HG02870 (cell line): ENCODE results near the gene GPR12.
"Not testable (repeated sequence)": the region's sequence is repeated elsewhere in the genome, so short reads cannot be mapped to it uniquely, and the experiment has no call there.

Experiments
- ATAC-seq: cut with Tn5 transposase; IDR thresholded peaks from one replicate; pipeline ENCODE4 v1.9.1; 2021; ENCODE audit warnings: mild to moderate bottlenecking, moderate library complexity; ENCODE audit not compliant: unreplicated experiment

Gene GPR12

DNA sequence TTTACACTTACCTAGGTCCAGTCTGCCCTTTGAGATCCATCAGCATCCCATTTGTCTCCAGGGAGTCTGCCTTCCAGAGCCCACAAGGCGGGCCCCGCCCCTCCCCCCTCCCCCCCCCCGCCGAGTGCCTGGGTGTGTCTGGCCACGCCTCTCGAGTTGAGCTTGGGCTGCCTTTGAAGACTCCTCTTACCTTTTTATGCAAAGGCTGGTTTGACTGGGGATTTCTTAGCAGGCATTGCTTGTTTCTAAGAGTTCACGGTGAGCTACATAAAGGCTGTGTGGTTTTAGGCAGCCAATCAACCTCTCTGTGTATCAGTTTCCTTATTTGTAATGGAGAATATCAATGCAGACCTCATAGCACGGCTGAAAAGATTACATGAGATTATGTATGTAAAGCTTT lies 11.3 kb downstream of the GPR12 start:
- no peak for ATAC-seq

DNA sequence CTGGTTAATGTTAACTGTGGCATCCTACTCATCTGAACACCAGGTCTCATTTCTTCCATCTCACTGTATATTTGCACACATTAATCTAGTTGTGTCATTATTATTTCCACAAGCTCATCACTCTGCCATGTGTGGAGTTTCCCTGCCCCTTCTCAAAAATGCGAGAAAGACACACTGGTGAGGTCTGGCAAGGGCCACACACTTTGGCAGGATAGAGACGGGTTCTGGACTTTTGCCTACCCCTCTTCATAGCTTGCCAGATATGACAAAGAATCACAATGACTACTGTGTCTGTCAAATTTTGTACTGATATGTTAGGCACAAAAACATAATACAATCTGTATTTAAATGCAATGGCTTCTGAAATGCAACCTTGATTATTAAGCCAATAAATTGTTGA lies 12.9 kb downstream of the GPR12 start:
- no peak for ATAC-seq

DNA sequence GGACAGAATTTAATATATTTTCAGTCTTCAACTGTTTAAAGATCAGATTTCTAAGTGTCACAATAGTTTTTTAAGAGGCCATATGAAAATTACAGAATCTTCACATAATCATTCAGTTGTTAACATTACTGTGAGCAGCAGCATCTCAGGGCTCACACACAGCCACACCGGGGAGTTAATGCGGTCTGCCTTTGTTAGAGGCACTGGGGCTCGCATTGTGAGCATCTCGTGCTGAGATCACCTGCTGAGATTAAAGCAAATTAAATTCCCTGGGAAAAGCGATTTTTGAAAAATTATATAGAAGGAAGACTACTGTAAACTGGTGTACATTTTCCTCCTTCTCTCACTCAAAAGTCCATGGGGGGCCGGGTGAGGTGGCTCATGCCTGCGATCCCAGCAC lies 16.6 kb downstream of the GPR12 start:
- no peak for ATAC-seq

DNA sequence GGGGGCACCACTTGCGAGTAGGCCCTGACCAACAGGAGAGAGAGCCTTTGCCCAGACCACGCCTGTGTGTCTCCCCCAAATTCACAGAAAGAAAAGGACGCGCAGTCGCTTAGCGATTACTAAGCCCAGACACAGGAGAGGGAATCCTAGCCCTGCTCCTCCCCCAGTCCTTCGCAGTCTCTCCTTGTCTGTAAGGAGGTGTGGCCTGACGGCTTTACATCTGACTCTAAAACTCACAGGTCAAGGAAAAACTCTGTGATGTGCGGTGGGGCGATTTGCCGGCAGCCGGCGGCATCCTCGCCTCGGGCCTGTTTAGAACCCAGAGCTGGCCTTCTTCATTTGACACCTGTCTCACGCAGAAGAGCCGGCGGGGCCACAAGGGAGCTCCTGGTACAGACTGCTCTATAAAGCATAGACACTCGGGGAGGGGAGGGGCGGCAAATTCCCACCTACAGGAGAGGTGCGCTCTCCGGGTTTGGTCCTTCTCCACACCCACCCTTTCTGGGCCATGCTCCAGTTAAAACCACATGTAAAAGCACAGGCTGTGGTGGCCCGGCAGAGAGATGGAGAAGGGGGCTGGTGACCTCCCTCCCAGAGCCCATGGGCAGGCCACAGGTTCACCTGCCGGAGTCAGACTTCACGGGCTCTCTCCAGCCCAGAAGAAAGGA lies 17.8 kb downstream of the GPR12 start:
- ATAC-seq, result no peak

DNA sequence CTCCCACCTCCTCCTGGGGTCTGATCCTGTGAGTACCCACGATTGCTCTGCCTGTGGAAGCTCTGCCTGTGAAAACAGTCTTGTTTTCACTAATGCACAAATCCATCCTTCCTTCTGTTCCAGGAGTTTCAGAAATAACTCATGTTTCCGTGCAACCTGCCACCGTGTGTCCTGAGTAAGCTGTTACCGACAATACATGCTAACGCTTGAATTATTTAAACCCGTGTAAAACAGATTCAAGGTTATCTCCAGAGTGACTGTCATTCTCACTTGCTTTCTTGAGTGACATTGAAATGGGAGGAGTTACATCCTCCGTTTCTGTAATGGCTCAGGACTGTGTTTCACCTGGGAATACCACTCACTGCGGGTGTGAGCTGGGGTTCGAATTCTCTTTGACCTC lies 24.9 kb downstream of the GPR12 start:
- no peak for ATAC-seq

DNA sequence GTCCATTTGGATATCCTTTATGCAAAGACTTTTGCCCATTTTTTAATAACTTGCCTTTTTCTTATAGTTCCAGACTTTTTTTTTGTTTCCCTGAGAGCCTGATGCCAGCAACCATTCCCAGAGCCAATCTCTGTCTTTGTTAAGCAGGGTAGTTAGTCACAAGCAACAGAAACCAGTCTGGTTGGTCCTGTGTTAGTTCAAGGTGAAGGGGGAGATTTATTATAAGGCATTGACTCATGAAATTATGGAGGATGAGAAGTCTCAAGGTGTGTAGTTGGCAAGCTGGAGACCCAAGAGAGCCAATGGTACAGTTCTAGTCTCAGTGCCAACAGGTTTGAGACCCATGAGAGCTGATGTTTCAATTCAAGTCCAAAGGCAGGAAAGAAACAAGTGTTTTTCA lies 33.0 kb downstream of the GPR12 start:
- ATAC-seq, result no peak

DNA sequence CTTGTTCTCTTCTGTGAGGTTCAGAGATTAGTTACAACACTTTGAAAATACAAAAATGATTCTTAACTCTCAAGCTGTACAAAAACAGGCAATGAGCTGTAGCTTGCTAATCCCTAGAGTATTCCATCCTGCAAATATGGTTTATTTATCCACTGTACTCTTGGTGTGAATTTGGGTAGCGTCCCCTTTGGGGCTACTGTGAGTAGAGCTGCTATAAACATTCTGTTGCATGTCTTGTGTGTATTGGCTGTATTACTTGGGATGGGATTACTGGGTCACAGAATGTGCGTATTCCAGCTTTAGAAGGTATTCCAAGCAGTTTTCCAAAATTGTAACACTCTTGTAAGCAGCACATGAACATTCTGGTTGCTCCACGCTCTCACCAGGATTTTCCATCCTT lies 33.5 kb downstream of the GPR12 start:
- no peak for ATAC-seq

DNA sequence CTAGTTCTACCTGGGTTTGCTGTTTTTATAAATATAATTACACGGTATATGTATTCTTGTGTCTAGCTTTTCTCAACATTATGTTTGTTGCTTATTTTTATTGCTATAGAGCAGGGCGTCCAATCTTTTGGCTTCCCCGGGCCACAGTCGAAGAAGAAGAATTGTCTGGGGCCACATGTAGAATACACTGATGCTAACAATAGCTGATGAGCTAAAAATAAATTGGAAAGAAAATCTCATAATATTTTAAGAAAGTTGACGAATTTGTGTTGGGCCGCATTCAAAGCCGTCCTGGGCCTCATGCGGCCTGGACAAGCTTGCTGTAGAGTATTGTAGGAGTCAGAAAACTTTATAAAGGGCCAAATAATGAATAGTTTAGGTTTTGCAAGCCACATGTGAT lies 33.9 kb downstream of the GPR12 start:
- no peak for ATAC-seq

DNA sequence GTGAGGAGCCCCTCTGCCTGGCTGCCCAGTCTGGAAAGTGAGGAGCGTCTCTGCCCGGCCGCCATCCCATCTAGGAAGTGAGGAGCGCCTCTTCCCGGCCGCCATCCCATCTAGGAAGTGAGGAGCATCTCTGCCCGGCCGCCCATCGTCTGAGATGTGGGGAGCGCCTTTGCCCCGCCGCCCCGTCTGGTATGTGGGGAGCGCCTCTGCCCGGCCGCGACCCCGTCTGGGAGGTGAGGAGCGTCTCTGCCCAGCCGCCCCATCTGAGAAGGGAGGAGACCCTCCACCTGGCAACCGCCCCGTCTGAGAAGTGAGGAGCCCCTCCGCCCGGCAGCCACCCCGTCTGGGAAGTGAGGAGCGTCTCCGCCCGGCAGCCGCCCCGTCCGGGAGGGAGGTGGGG lies 37.0 kb downstream of the GPR12 start:
- not testable (repeated sequence) for ATAC-seq

DNA sequence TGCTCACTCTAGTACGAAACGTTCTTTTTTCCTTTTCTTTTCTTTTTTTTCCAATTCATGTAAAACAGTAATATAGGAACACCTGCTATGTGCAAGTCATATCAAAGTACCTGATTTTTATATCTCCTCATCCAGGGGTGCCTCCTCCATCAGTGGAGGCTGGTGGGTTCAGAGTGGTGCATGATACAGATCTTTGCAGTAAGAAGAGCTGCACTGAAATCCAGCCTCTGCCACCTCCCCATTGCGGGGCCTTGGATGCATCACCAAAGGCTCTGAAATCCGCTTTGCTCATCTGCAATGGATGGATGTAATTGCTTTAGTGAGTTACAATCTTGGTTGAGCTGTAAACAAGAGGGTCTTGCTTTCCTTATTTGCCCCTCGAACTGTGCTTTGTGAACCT lies 38.3 kb downstream of the GPR12 start:
- ATAC-seq, result no peak

DNA sequence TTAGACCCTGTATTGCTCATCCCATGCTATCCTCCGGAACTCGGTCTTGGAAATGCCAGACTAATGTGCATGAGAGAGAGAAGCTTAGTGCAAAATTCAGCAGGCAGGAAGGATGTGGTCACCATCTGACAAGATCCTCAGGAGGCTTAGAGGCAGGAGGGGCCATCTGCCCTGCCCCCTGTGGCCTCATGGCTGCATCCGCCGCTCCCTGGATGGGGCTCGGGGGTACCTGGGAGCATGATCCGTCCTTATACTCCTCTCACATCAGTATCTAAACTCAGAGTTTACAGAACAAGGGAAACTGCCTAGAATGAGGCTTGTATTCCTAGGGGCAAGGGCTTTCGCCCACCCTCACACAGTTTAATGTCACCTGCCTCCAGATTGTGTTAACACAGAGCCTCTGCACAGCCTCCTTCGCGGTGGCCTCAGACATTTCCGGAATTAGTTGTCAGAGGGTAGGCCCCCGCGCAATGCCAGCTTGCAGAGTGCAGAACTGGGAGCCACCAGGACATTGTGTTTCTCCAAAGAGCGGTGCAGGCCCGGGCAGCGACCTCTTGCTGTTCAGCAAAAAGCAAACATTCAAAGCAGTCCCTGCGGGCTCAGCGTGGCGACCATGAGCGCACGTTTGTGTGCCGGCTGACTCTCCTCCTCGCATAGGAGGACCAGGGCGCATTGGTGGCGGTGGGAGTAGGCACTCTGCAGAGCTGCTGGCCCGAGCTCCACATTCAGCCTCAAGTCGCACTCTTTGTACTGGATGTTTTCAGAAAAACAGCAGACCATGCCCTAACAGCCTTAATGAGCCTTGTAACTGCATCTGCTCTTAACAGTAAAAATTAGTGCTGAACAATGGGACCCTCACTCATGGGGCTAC lies 39.1 kb downstream of the GPR12 start:
- ATAC-seq, result no peak

DNA sequence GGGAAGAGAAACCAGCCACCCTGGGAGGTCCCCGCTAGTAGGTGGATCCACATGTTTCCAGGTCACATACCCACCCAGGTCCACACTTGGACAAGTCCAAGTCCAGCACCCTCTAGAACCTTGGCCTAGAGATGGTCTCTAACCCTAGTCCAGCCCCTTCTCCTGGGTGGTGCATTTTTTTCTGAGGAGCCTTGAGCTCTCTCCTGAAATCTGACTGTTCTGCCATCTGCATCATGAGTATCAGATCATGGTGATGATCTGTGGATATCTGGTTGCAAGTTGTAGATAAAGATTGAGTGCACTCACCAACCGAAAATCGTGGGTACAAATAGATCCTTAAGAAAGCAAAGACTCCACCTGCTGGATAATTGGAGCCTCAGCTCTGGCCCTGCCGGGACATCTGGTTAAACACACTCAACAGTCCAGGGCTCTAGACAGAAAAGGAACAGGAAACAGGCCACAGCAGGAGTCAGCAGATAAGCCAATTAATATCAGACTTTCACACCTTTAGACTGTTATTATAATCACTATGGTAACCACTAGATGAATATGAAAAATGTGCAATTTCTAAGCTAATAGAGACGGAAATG lies 41.1 kb downstream of the GPR12 start:
- ATAC-seq, result no peak

DNA sequence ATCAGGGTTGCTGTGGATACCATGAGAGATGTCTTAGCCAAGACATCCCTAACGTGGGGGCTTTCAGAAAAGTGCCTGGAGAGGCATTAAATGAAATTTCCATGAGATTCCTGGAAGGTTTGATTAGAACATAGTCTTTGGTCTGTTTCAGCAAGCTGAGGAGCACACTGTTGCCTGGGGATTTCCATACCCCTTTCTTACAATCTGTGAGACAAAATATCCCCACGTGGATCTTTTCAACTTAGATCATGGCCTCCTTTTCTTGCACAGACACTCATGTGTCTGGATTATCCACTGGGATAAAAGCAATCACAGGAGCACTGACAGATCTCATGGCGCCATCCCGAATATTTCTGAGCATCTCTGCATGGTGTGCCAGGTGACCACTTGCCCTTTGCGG lies 41.7 kb downstream of the GPR12 start:
- ATAC-seq, result no peak

DNA sequence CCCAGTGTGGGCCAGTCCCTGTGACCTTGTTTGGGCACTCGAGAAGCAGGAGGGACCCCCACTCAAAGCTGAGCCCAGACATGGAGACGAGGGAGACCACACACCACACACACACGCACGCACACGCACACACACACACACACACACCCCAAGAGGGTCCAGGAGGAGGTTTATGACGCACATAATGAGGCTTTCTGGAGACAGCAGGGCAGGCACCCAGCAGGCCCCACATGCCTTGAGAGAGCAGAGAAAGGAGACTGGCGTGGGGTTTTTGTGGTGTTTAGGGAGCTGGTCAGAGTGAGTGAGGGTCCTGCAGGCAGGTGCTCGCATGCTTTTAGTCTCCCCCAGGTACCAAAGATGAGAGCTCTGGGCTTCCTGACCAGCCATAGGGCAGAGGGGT lies 42.4 kb downstream of the GPR12 start:
- ATAC-seq, result no peak

DNA sequence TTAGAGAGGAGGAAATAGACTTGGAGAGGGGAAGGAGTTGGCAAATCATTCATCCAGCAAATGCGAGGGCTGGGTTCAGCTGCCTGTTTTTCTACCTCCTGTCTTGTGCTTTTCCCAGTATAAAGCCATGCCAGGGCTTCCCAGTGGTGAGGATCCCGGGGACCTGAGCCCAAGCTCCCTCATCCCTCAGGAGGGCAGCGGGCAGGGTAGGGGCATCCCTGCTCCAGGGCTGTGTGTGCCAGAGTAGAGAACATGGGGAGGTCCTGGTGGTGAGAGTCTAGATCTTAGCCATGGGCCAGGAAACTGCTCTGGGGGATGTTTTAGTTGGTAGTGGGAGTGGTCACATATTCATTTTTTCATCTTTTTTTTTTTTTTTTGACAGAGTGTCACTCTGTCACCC lies 43.6 kb downstream of the GPR12 start:
- no peak for ATAC-seq

DNA sequence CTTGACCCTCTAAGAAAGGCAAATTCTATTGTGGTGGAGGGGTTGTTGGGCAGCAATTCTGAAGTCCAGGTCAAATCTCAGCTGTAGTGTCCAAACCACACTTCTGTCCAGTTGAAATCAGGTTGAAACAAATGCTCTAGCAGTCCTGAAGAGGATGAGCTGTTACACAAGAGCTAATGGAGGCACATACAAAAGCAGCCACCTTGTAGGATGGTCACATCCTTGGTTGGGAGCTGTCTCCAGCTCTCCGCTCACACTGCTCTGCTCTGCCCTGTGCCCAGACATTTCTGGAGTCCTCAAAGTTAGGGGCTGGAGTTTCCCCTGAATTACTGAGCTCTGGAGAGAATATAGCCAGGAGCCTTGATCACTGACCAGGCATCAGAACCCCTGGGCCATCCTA lies 47.2 kb downstream of the GPR12 start:
- ATAC-seq, result no peak

DNA sequence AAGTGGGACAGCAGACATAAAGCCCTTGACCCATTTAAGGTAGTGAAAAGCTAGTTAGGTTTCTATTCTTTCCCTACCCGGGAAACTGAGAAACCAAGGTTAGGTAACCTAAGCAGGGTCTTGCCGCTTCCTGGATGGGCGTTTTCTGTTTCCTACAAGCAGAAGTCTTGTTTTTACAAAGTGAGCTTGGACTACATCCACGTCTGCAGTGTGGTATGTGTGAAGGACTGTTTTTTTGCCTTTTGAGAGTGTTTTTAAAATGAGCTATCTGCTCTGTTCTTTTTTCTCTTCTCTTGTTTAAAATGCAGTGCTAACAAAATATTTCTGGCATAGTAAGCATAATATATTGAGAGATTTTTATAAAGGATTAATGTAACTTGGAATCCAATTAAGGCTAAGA lies 49.4 kb downstream of the GPR12 start:
- no peak for ATAC-seq

DNA sequence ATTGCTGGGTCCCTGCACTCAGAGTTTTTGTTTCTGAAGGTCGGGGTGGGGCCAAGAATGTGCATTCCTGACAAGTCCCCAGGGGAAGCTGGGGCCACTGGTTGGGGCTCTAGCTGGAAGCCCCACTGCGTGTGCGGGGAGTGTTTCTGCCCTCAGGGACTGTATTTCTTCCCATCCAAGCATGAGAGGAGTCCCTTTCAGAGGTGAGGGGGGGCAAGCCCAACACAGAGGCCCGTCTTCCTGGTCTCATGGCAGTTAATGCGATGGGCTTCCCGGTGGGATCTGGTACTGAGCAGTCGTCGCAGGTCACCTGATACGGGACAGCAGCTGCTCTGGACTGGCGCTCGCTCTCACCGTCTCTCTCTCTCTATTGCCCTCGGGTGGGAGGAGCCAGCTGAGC lies 50.4 kb downstream of the GPR12 start:
- ATAC-seq, result no peak

DNA sequence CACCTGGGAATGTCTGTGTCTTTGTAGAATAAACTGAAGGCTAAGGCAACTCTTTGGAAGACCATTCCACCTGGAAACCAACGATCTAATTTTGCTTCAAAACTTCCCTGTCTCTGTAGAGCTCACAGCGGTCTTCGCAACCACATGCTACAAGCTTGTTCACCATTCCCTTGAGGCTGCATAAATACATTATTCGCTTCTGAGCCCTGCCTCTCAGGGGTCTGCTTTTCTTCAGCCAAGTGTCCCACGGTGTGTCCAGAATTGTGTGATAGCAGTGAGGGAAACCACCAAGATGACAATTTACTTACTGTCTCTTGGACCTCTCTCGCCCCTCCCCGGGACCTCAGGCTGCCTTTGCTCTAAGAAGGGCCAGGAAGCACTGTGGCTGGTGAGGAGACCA lies 51.1 kb downstream of the GPR12 start:
- ATAC-seq, result no peak

DNA sequence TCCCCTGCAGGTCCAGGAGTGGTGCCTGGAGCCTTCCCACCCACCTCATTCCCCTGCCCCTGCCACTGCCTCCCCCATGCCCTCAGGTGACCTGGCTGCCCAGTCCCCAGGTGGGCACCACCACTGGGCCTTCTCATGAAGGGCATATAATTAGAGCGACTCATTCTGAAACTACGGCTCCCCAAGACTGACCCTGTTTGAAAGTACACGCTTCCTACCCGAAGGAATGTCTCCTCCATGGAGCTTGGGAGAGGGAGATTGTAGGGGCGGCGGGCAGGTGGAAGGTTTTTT lies 52.6 kb downstream of the GPR12 start:
- ATAC-seq, result no peak

DNA sequence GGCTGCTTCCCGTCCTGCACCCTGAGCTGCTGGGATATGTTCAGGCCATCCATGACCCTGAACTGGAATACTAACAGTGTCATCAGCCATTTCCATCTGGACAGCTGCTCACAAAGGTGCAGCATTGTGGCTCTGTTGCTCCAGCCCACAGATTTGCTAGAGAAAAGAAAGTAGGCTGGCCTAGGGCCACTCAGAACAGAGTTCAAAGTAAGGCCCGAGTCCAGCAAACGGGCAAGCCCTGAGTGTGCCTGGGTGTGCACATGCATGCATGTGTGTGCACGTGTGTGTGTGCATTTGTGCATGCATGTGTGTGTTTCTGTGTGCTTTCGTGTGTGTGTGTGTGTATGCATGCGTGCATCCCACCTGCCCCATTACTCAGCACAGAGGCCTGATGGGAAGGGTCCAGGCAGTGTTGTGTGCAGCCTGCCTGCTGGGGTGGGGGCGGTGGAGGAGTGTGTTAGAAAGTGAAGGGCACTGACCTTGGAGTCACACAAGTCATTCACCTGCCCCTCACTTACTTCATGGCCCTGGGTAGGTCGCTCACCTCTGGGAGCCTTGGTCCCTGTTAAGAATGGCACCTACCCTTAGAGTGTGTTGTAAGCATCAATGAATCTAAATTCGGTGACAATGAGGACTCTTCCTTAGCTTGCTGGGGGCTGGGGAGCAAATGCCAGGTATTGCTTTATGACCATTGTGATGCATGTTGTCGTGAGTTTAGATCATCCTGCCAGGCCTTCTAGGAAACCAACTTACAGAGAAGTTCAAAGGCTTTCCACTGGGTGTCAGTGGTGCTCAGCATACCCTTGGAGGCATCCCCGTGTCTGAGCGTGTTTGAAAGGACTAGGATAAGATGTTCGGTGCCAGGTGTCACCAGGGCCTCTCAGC lies 53.2 kb downstream of the GPR12 start:
- no peak for ATAC-seq
